OCI-LY1 (cell line): ENCODE data around the gene MED12.

ENCODE experiments used
- H2AFZ ChIP-seq: fragments of 200-600 bp; sonication (generic), shearing (Covaris generic); 2 replicates; pipeline ENCODE4 v1.6.0; 2014; ENCODE audit warnings: antibody characterized with exemption, mild to moderate bottlenecking, low read length
- H3F3A ChIP-seq: fragments of 200-600 bp; sonication (generic), shearing (Covaris generic); 2 replicates; pipeline ENCODE4 v1.6.0; 2014; ENCODE audit warnings: mild to moderate bottlenecking, antibody characterized with exemption, low read length, moderate library complexity; ENCODE audit not compliant: insufficient read depth
- H3K27ac ChIP-seq: fragments of 200-600 bp; sonication (generic); 2 replicates; pipeline ENCODE4 v1.5.1; 2014; ENCODE audit warnings: low read length, mixed run types, mild to moderate bottlenecking, low read depth; ENCODE audit not compliant: poor library complexity, severe bottlenecking
- H3K27me3 ChIP-seq: fragments of 200-600 bp; sonication (generic); 2 replicates; pipeline ENCODE4 v1.6.0; 2014; ENCODE audit warnings: antibody characterized with exemption, mild to moderate bottlenecking, low read length, moderate library complexity; ENCODE audit not compliant: insufficient read depth
- H3K36me3 ChIP-seq: fragments of 200-600 bp; sonication (generic); 2 replicates; pipeline ENCODE4 v1.6.1; 2014; ENCODE audit warnings: mild to moderate bottlenecking, antibody characterized with exemption, low read length, moderate library complexity, mixed read lengths; ENCODE audit not compliant: insufficient read depth
- H3K4me1 ChIP-seq: fragments of 200-600 bp; sonication (generic); 2 replicates; pipeline ENCODE4 v1.5.1; 2014; ENCODE audit warnings: mild to moderate bottlenecking, low read length, moderate library complexity; ENCODE audit not compliant: insufficient read depth, severe bottlenecking
- H3K4me2 ChIP-seq: fragments of 200-600 bp; sonication (generic), shearing (Covaris generic); 2 replicates; pipeline ENCODE4 v1.6.1; 2014; ENCODE audit warnings: low read length
- H3K4me3 ChIP-seq: fragments of 200-600 bp; sonication (generic); 2 replicates; pipeline ENCODE4 v1.5.1; 2014; ENCODE audit warnings: low read length, low read depth, mild to moderate bottlenecking, mixed read lengths; ENCODE audit not compliant: poor library complexity, severe bottlenecking
- H3K79me2 ChIP-seq: fragments of 200-600 bp; shearing (Covaris generic); 2 replicates; pipeline ENCODE4 v1.6.1; 2016; ENCODE audit warnings: mixed run types, low read length, mixed read lengths; ENCODE audit not compliant: insufficient read depth
- H3K9ac ChIP-seq: fragments of 200-600 bp; sonication (generic), shearing (Covaris generic); 2 replicates; pipeline ENCODE4 v1.6.1; 2014; ENCODE audit warnings: mild to moderate bottlenecking, low read length, mixed read lengths
- H3K9me2 ChIP-seq: fragments of 200-600 bp; sonication (generic), shearing (Covaris generic); 2 replicates; pipeline ENCODE4 v1.6.1; 2014; ENCODE audit warnings: low read depth, mild to moderate bottlenecking, low read length, mixed read lengths
- H3K9me3 ChIP-seq: fragments of 200-600 bp; shearing (Covaris generic); 2 replicates; pipeline ENCODE4 v1.6.1; 2014; ENCODE audit warnings: low read length, mixed read lengths
- H4K20me1 ChIP-seq: fragments of 200-600 bp; sonication (generic), shearing (Covaris generic); 2 replicates; pipeline ENCODE4 v1.6.0; 2016; ENCODE audit warnings: mild to moderate bottlenecking, low read length; ENCODE audit not compliant: insufficient read depth
- CTCF ChIP-seq: fragments of 200-600 bp; sonication (generic), shearing (Covaris generic); IDR thresholded peaks from 2 replicates; pipeline ENCODE4 v1.5.1; 2017; ENCODE audit warnings: mild to moderate bottlenecking, antibody characterized with exemption, low read length, moderate library complexity, mixed read lengths
- EZH2 ChIP-seq: fragments of 200-600 bp; sonication (generic), shearing (Covaris generic); IDR thresholded peaks from 2 replicates; pipeline ENCODE4 v1.8.0; 2017; ENCODE audit warnings: borderline replicate concordance, mixed run types, mild to moderate bottlenecking, antibody characterized with exemption, low read length, moderate library complexity, mixed read lengths

Gene MED12

GRCh38 chrX:71174795-71175194, 56.4 kb downstream of the MED12 start:
- no peaks in the 10 kb centered on the region for H3F3A ChIP-seq
- no peak overlapping the region for H2AFZ ChIP-seq
- H4K20me1 ChIP-seq = no peaks in the 10 kb centered on the region
- no peak overlapping the region for H3K4me2 ChIP-seq
- H3K9me3 ChIP-seq = no peaks in the 10 kb centered on the region
- no peaks in the 10 kb centered on the region; the same call in 1 of the 2 replicates for H3K36me3 ChIP-seq
- H3K4me3 ChIP-seq = no peak overlapping the region
- H3K4me1 ChIP-seq = peaks cover 4% of the 10 kb centered on the region
- H3K27me3 ChIP-seq = no peaks in the 10 kb centered on the region
- no peaks in the 10 kb centered on the region for H3K9me2 ChIP-seq
- no peak overlapping the region for H3K27ac ChIP-seq
- no peaks in the 10 kb centered on the region for H3K79me2 ChIP-seq
- no peak overlapping the region for H3K9ac ChIP-seq
- TF ChIP-seq CTCF (no peak), EZH2 (no peak)

- Histone ChIP-seq H3K4me3 (no peak overlapping the region), H3K79me2 (no peaks in the 10 kb centered on the region), H3K4me2 (no peak overlapping the region), H3K9ac (no peak overlapping the region), H3K27ac (no peak overlapping the region), H3K9me2 (no peaks in the 10 kb centered on the region), H3K36me3 (no peaks in the 10 kb centered on the region; the same call in 1 of the 2 replicates), H3K4me1 (peaks cover 4% of the 10 kb centered on the region), H3K27me3 (no peaks in the 10 kb centered on the region), H4K20me1 (no peaks in the 10 kb centered on the region), H3K9me3 (no peaks in the 10 kb centered on the region), H2AFZ (no peak overlapping the region), H3F3A (peaks cover 2% of the 10 kb centered on the region; the same call in 1 of the 2 replicates)
- TF ChIP-seq EZH2 (no peak), CTCF (no peak)
These were observed 57.1 kb downstream of the MED12 start for GRCh38 chrX:71175531-71175930.

- Histone ChIP-seq H4K20me1 (no peaks in the 10 kb centered on the region), H3K27me3 (no peaks in the 10 kb centered on the region), H3K9ac (no peak overlapping the region), H3K79me2 (no peaks in the 10 kb centered on the region), H3K36me3 (no peaks in the 10 kb centered on the region; the same call in 1 of the 2 replicates), H3K4me2 (no peak overlapping the region), H3K4me3 (no peak overlapping the region), H3K9me2 (no peaks in the 10 kb centered on the region), H3K4me1 (peaks cover 13% of the 10 kb centered on the region), H3K27ac (no peak overlapping the region), H3F3A (peaks cover 4% of the 10 kb centered on the region; the same call in 1 of the 2 replicates), H3K9me3 (no peaks in the 10 kb centered on the region), H2AFZ (no peak overlapping the region)
- TF ChIP-seq CTCF (no peak), EZH2 (no peak)
These were observed 58.9 kb downstream of the MED12 start for GRCh38 chrX:71177327-71177726.
